Spleen (tissue), 7 donors: ENCODE measurements around the gene ZNF616.

ENCODE experiments used
- CTCF ChIP-seq, 11 experiments: fragments of 200-600 bp in 7 of 11; fragments of 450-650 bp in 4 of 11; sonication (generic) in 4 of 11; IDR thresholded peaks in 8 of 11; conservative IDR thresholded peaks in 3 of 11; 1 replicate in 7 of 11; 2 replicates in 4 of 11; pipeline versions ENCODE4 v1.4.0 to v1.8.0; 2016 to 2021; ENCODE audit warnings: antibody characterized with exemption in 11 of 11, inconsistent platforms in 4 of 11, mild to moderate bottlenecking in 1 of 11
- POLR2AphosphoS5 ChIP-seq, 3 donors: sonication (generic); formaldehyde crosslinking; IDR thresholded peaks; one replicate each; pipeline ENCODE4 v1.5.1; 2017; ENCODE audit warnings: antibody characterized with exemption in 3 of 3
- donor health status: DM: no; HTN: no; CAD: no; lungs with moderate emphysema.
- donor health status: DM: no; HTN: no; CAD: no.
- donor health status: DM: no; HTN: no; CAD: no.

- TF ChIP-seq CTCF (IDR thresholded peaks at IDR 0.05 in 8 of 11, conservative IDR thresholded peaks at IDR 0.05 in 3 of 11) (no peak), POLR2AphosphoS5 (IDR thresholded peaks at IDR 0.05) (no peak)
Observed at GRCh38 chr19:52099497-52100138, 40.1 kb downstream of the ZNF616 start.
